Kidney epithelial cell (primary cell): Measurements from ENCODE around the gene KLHL3. TPM values are rescaled to one million over a fixed set of nuclear protein-coding genes. Genes with fewer than 3 reads are reported as not detected.

Source experiments
- DNase-seq: peaks from one replicate; pipeline ENCODE4 v3.0.0-alpha.2; 2010; ENCODE audit warnings: low read depth
- H3K27me3 ChIP-seq: 2 replicates; pipeline ENCODE4 v1.6.0; 2011; ENCODE audit warnings: low read length; ENCODE audit not compliant: control insufficient read depth, insufficient read depth
- H3K36me3 ChIP-seq: 2 replicates; pipeline ENCODE4 v1.5.1; 2011; ENCODE audit warnings: low read length; ENCODE audit not compliant: control insufficient read depth, insufficient read depth
- H3K4me3 ChIP-seq: 2 replicates; pipeline ENCODE4 v1.5.1; 2011; ENCODE audit warnings: low read depth, mild to moderate bottlenecking, control low read depth, low read length
- total RNA-seq: library from RNA; depleted of rRNA; stranded (reverse); fragments of >200 nt; gene quantifications from 2 replicates; pipeline ENCODE4 v1.2.3, GENCODE V29; 2015
- TF ChIP-seq, protein P1 (sequence below): IDR thresholded peaks from 2 replicates; pipeline ENCODE4 v1.5.1; 2011; ENCODE audit warnings: mild to moderate bottlenecking, moderate library complexity, low read length, control low read depth, inconsistent platforms; ENCODE audit not compliant: insufficient read depth, poor library complexity, severe bottlenecking

The KLHL3 gene
- total RNA-seq, 1 donor from 2014 or later: 2.8 TPM

GRCh38 chr5:137603891-137604290, 132.0 kb downstream of the KLHL3 start:
- TF ChIP-seq, protein P1, sequence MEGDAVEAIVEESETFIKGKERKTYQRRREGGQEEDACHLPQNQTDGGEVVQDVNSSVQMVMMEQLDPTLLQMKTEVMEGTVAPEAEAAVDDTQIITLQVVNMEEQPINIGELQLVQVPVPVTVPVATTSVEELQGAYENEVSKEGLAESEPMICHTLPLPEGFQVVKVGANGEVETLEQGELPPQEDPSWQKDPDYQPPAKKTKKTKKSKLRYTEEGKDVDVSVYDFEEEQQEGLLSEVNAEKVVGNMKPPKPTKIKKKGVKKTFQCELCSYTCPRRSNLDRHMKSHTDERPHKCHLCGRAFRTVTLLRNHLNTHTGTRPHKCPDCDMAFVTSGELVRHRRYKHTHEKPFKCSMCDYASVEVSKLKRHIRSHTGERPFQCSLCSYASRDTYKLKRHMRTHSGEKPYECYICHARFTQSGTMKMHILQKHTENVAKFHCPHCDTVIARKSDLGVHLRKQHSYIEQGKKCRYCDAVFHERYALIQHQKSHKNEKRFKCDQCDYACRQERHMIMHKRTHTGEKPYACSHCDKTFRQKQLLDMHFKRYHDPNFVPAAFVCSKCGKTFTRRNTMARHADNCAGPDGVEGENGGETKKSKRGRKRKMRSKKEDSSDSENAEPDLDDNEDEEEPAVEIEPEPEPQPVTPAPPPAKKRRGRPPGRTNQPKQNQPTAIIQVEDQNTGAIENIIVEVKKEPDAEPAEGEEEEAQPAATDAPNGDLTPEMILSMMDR: no peak
- H3K36me3 ChIP-seq: no peaks in the 10 kb centered on the region
- H3K27me3 ChIP-seq: peaks cover 25% of the 10 kb centered on the region
- no peak for DNase-seq
- H3K4me3 ChIP-seq: no peak overlapping the region

DNA sequence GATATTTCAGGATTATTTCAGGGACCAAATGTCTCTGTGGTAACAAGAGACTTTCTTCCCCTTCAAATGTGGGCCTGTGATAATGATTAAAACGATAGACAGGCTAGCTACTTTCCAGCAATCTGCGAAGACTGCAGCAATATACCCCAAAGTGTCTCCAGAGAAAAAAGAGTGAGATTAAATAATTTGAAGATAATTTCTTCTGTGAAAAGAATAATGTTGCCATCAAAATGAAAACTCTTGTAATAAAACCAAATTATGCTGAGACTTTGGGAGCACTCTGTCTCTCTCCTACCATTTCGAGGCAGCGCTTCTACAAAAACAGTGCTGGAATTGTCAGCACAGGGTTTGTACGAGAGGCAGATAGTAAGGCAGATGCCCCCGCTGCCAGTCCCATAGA, 132.5 kb downstream of the KLHL3 start:
- DNase-seq: no peak
- TF ChIP-seq, protein P1: no peak
- peaks cover 29% of the 10 kb centered on the region for H3K27me3 ChIP-seq

GRCh38 chr5:137602721-137603273, 133.1 kb downstream of the KLHL3 start:
- Histone ChIP-seq H3K36me3 (no peaks in the 10 kb centered on the region), H3K4me3 (no peak overlapping the region), H3K27me3 (peaks cover 28% of the 10 kb centered on the region)
- DNase-seq: no peak
- TF ChIP-seq, protein P1: no peak

More for the DNA sequence above, 132.5 kb downstream of the KLHL3 start:
- Histone ChIP-seq H3K4me3 (no peak overlapping the region), H3K36me3 (no peaks in the 10 kb centered on the region)

DNA sequence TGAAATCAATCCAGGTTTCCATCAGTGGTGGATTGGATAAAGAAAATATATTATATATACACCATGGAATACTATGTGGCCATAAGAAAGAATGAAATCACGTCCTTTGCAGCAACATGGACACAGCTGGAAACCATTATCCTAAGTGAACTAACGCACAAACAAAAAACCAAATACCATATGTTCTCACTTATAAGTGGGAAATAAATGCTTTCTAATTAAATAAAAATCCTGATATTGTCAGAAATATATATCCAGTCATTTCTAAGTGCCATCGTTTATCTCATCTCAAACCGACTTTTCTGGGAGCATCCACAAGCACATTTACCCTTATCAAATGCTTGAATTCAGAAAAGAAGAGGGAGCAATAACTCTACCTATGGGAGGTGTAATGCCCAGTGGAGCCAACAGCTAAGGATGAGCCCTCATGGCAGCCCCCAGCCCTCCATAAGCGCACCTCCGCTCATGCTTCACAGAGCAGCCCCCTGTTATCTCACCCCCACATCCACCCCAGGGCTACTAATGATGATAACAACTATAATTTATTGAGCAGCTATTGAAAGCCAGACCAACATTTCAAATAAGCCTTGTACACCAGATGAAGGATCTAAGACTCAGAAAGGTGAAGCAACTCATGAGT, 135.0 kb downstream of the KLHL3 start:
- TF ChIP-seq, protein P1: no peak
- H3K27me3 ChIP-seq: peaks cover 30% of the 10 kb centered on the region
- H3K4me3 ChIP-seq: no peak overlapping the region
- H3K36me3 ChIP-seq: no peaks in the 10 kb centered on the region
- no peak for DNase-seq

DNA sequence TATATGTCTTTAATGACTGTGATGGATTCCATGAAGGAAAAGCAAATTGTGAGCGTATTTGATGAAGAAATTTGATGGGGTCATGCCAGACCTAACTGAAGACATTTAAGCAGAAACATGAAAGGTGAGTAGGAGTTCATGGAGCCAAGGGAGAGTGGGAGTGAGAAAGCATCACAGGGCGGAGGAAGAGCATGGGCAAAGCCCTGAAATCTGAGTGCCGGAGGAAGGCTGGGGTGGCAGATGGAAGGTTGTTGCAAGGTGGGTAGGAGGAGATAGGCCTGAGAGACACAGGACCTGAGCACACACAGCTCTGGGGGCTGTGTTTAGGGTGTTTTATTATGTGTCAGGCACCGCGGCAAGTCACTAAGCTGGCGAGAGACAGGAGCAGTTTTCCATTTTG, 136.4 kb downstream of the KLHL3 start:
- H3K36me3 ChIP-seq: no peaks in the 10 kb centered on the region
- no peak overlapping the region for H3K4me3 ChIP-seq
- H3K27me3 ChIP-seq: peaks cover 25% of the 10 kb centered on the region
- no peak for DNase-seq
- TF ChIP-seq, protein P1: no peak

DNA sequence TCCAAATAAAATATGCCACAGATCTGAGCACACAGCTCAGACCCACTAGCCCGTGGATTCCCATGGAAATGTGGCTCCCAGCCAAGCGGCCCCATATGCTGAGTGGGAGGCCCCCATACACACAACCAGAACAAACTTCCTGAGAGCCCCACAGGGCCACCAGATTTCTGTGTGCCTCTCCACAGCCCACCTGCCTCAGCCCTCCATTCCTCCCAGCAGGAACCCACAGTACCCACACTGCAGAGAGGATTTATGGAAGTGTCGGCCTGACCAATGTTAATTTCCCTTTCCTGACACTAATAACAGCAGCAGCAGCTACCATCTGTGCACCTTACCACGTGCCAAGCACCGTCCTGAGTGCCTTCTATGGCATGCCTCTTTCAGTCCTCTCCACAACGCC, 137.5 kb downstream of the KLHL3 start:
- TF ChIP-seq, protein P1: no peak
- Histone ChIP-seq H3K4me3 (no peak overlapping the region), H3K36me3 (no peaks in the 10 kb centered on the region), H3K27me3 (peaks cover 25% of the 10 kb centered on the region)
- no peak for DNase-seq
